HG02981 (cell line): ENCODE measurements around the gene THEM4.
"Not testable (repeated sequence)": the region's sequence is repeated elsewhere in the genome, so short reads cannot be mapped to it uniquely, and the experiment has no call there.

Experiments used
- ATAC-seq: cut with Tn5 transposase; IDR thresholded peaks from one replicate; pipeline ENCODE4 v1.9.1; 2021; ENCODE audit warnings: mild to moderate bottlenecking, moderate library complexity; ENCODE audit not compliant: unreplicated experiment

THEM4 gene

DNA sequence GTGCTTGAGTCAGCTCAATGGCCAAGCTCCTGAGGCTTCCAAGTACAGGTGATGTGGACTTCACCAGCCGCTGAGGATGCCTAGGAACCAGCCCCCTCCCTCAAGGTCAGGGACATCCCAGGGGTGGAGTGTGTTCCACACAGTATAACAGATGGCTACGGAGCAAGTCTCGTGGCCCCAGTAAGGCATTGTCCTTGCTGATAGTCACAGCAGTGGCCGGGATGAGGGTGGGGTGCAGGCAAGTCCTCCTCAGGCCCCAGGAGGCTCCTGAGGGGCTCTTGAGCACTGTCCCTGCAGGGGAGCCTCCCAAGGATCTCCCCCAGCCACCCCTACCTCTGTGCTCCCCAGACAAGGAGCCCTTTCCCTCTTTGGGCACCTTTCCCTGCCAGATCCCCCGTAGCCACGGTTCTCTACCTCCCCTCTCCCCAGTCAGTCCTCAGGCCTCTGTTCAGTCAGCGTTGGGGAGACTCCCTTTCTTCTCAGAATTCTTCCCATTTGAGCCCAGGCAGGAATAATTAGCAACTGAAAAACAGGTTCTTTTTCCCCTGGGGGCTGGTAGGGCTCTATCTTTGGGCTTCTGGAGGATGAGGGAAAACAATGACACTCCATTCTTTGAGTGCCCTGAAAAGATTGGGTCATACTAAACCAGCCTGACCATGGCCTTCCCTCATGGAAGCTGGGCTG is 48.7 kb downstream of the THEM4 start:
- ATAC-seq: no peak

DNA sequence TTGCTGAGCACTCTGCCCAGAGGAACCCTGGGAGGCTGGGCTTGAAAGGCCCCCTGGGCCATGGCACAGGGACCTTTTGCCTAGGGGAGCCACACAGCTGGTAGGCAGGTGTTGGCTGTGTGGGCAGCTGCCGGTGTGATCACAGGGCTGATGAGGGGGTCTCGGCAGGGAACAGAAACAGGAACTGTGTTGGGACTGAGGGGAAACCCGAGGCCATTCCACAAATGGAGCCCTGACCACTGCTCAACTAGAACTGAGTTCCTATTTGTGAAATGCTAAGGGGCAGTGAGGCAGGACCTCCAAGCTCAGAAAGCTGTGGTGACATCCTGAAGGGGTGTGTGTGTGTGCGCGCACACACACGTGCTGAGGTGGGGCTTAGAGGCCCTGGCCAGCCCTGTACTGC is 49.4 kb downstream of the THEM4 start:
- no peak for ATAC-seq

DNA sequence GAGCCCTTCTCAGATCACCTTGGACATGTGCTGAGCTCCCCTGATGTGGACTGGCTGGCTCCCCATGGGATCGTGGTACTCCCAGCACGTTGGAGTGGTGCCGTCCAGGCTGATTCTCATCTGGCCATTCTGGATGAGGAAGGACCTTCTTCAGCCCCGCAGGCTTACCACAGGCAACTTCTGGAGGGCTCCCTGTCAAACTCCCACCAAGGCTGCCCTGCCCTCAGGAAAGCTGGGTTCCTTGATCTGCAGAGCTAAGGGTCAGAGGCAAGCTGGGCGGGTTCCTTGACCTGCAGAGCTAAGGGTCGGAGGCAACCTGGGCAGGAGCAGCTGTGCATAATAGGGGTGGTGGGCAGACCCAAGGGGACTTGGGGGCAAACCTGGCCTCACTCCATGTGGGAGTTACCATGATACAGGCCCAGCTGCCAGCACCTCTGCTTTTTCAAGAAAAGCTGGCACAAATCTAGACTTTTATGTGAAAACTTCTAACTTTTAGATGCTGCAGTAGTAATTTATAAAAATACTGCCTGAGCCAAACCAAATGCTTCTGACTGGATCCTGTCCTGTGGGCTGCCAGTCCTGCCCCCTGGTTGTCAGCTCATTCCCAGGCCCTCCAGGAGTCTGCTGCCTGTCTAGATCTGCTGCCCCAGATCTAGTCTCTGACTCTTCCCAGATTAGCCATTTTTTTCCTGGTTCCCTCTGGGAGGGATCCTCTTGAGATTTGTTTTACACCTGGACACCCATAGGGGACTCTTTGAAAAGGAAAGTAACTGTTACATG is 50.2 kb downstream of the THEM4 start:
- ATAC-seq: no peak

DNA sequence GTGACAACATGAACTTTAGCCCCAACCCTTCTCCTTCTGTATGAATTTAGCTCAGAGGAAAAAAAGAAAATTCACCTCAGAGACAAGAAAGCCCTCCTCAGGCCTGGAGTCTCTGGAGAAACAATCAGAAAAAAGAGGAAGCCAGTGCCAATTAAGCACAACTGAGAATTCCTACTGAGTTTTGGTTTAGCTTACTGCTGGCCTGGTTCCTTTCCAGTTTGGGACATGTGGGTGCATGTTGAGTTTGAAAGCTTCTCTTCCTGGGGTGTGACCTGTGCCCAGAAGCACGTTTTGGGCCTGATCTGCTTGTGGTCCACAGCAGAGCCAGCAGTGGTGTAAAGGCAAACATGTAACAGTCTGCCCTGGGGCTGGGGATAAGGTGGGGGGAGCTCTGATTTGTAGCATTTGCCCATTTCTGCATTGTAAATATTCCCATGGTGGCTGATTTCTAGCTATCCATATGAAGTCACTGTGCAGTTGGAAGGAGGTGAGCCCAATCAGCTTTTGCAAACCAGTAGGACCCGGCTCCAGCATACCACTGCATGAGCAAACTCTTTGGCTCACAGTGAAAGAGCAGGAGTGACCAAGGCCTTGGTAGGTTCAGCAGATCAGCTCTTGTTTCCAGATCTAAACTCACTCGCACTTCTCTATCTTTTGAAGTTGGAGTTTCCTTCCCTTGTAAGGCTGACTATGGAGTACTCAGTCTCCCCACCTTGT is 51.1 kb downstream of the THEM4 start:
- ATAC-seq: no peak

DNA sequence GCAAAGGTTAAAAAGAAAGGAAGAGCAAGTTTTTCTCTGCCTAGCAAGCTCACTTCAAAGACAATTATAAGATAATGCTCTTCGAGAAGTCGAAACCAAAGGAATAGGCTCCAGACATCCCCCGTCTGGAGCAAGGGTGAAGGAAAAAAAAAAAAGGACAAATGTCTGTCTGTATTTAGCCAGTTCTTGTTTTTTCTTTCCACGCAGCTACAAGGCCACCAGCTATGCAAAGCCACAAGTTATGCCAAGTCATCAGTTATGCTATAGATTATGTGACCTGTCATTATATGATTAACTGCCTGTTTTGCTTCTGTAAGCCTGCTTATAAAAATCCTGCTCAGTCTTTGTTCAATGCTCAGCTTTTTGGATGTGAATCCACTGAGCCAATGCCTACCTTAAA is 53.4 kb downstream of the THEM4 start:
- no peak for ATAC-seq

DNA sequence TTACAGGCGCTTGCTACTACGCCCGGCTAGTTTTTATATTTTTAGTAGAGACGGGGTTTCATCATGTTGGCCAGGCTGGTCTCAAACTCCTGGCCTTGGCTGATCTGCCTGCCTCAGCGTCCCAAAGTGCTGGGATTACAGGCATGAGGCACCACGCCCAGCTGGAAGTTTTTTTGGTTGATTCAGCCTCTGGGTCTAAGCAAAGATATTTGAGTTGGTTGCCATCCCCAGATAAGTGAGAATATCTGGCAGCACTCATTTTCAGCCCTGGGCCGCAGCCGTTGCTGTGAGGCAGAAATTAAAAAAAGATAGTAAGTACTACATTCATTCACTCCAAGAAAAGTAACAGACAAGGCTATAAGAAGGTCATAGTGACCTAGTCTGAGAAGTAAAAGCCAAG is 53.8 kb downstream of the THEM4 start:
- ATAC-seq: not testable (repeated sequence)

DNA sequence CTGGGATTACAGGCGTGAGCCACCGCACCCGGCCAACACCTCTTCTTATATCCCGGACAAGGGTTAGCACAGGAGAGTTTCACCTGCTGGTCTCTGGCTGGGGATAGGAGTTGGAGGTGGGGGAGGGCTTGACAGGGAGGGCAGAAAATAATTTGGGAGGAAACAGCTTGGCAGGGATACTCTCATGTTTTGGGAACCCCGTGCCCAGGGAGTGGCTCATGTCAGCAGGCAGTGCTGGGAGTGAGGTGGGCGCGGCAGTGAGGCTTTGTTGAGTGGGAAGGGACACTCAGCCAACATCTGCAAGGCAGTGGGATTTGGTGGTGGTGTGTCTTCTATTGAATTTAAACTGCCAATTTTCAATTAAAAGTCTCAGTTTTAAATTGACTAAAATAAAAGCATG is 54.7 kb downstream of the THEM4 start:
- no peak for ATAC-seq

DNA sequence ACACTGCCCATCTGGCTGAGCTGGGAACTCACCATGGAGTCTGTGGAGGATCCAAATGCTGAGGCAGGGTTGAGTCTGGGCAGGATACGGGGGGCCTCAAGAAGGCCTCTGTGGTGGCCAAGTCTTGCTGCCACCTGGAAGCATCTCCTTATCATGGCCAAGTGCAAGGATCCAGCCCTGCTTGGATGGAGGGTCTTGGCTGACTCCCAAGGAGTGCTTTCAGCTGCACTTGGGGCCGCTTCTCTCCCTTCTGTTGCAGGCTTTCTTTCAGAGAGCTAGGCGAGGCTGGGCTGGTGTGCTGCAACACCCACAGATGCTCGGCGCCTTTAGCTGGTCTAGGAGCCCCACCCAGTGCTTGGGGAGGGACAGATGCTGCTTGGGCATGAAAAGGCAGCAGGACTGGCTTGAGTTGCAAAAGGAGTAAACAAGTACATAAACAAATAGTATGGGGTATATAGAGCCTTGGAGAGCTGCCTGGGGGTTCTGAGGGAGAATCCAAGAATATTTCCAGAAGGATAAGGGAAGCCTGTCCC is 55.8 kb downstream of the THEM4 start, which contains the start of gene THEM5:
TSS of gene THEM5 (minus strand) at position 302 of the 533 bp plus-strand sequence. CDS start at position 155, 147 bp downstream.
- no peak for ATAC-seq

DNA sequence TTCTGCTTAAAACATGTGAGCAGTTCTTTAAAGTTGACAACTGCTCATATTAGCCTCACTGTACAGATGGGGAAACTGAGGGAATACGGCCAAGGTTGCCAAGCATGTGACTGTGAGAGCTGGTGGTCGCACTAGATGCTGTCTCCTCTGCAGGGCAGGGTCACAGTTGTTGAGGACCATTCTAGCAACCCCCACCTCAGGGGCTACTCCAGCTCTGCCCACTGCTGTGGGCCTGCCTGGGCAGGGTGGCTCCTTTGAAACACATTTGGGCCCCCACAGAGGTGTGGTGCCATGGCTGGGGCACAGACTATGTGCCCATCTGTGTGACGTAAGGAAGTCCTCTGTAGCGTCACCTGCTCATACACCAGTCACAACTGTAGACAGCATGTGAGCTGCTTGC is 56.6 kb downstream of the THEM4 start:
- ATAC-seq: no peak

DNA sequence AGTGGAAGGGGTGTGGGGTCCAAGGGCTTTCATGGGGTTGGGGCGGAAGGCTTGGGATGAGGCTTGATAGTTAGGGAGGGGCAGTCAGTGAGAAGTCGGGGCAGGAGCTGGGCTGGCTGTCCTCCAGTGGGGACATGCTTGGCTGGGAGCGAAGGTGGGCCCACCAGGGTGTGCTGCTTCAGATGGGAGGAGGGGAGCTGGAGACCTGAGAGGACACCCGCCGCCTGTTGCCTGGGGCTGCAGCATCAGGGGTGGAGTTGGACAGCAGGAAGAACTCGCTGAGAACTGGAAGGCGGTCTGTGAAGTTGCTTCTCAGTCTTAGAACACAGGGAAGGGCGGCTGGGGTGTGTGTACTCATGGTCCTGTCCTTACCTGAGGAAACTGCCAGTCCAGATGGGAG is 57.4 kb downstream of the THEM4 start:
- no peak for ATAC-seq

DNA sequence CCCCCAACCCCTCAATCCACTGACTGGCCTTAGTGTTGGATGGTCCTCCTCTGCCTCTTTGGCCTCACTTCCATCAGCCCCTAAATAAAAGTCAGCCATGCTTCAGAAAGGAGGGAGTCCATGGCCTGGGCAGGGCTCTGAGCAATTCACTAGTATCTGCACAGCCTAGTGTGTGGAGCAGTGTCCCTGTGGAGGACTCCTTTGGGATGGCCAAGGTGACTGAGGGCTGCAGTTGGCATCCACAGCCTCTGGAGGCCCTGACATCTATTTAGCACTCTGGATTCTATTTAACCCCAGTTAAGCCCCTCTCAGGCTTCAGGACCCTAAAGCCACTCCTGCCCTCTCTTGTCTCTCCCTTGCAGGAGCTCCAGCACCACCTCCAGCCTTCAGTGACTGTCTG is 59.4 kb downstream of the THEM4 start:
- ATAC-seq: no peak

DNA sequence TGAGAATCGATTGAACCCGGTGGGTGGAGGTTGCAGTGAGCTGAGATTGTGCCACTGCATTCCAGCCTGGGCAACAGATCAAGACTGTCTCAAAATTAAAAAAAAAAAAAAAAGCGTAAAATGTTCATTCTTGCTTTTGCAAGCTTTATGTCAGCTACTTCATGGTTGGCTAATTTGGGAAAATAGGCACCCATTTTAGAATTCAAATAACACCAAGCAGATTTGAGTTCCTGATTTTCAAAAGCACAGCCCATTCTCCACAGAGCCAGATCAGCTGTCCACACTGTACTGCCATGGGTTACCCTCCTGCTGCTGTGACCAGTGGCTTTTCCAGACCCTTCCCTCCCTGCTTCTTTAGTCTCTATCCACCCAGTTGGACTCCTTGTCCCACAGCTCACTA is 60.2 kb downstream of the THEM4 start:
- no peak for ATAC-seq

DNA sequence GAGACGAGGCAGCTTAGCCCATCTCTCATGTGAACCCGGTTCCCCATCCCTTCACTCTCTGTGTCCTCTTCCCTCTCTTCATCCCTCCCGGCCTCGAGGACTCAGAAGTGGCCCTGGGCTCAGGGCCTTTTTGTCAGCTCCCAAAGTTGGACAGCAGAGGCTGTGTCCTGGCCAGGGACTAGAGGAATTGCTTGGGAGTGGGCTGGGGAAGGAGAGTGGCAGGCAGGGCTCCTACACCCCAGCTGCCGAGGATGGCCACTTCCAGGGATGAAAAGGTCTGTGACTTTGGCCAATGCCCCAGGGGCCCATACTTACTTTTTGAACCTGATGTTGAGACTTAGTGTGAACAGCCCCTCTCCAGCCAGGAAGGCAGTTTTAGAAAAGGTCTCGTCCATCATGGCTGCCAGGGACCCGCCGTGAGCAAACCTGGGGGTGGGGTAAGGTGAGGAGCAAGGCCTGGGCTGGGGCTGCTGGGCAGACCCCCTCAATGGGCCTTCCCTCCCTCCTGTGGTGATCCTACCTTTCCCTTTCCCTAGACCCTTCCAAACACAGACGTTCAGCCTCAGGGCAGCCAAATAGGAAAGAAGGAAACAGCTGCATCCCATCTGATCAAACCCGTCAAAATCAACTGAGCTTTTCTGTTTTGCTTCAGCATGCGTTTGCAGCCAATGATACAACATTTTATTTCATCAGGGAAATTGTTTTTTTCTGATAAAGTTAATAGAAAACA is 61.3 kb downstream of the THEM4 start:
- ATAC-seq: no peak

DNA sequence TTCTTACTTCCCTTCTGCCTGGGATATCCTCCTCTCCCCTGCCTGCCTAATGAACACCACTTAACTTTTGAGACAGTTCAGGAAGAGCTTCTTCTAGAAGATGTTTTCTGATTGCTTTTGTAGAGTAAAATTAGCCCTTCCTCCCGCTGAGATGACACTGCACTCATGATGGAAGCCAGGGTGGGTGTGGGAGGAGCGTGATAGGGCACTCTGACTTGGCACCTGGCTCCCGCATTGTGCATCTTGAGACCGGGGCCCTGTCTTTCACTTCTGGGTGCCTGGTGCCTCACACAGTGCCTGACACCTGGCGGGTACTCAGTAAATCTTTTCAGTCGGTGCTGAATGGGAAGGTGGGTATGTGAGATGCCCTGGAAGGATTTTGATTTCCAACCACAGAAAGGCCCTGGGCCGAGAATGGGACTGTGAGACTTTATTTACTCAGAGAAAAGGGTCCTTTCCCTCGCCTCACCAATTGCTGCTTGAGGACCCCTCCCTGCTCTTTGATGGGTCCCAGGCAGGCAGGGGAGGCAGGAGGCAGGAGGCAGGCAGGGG is 62.5 kb downstream of the THEM4 start:
- ATAC-seq: no peak

DNA sequence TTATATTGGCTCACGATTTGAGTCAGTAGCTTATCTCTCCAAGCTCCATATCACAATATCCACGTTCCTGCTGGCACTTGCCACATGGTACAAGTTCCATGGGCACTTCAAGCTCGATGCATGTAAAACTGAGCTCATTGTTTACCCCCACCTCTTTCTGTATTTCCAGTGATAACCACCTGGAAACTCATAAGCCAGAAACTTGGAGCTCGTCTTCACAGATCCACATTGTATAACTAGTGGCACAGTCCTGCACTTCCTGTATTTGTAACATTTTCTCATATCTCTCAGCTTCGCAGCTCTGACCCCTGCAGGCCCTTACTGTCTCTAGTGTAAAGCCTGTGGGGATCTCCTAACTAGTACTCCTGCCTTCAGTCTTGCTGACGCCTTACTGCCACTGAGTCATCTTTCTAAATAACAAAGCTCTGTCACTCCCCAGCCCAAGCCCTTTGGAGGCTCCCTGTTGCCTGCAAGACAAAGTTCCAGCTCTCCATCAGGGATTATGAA is 63.2 kb downstream of the THEM4 start:
- ATAC-seq: no peak

DNA sequence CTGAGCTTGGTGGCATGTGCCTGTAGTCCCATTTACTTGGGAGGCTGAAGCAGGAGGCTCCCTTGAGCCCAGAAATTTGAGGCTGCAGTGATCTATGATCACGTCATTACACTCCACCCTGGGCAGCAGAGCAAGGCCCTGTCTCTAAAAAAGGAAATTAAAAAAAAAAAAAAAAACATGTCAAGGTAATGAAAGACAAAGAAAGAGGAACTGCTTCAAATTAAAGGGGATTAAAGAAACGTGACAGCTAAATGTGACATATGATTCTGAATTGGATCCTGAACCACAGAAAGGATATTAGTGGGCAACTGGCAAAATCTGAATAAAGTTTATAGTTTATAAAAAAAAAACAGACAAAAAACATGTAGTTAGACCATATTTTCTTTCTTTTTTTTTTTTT is 65.9 kb downstream of the THEM4 start:
- ATAC-seq: no peak

DNA sequence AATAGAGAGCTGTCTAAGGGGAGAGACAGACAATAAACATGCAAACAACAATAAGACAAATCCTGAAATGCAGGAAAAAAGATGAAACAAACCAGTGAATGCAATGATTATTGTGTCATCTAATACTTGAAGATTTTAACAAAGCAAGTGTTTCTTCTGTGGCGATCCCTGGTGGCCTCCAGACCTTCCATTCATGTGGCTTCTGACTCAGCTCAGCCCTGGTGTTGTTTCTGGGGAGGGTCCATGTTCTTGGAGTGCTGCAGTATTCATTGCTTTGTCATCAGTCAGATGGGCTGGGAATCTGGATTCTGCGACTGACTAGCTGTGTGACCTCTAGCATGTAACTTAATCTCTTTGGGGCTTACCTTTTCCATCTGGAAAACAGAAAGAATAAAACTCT is 68.2 kb downstream of the THEM4 start:
- ATAC-seq: no peak

DNA sequence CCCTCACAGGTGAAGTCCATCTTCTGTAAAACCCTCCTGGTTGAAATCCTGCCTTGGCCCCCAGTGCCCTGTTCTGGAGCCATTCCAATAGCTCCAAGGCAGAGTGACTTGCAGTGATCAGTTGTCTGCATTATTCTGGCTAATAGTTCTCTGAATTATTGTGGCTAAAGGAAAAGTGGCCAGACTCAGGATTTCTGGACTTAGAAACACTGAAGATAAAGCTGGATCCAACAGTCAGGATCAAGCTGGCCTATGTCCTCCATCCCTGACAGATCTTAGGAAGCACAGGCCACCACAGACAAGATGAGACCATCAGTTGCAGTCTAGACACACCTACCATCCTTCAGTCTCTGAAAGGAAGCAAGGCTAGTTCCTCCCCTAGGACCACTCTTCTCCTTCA is 68.9 kb downstream of the THEM4 start:
- ATAC-seq: no peak

DNA sequence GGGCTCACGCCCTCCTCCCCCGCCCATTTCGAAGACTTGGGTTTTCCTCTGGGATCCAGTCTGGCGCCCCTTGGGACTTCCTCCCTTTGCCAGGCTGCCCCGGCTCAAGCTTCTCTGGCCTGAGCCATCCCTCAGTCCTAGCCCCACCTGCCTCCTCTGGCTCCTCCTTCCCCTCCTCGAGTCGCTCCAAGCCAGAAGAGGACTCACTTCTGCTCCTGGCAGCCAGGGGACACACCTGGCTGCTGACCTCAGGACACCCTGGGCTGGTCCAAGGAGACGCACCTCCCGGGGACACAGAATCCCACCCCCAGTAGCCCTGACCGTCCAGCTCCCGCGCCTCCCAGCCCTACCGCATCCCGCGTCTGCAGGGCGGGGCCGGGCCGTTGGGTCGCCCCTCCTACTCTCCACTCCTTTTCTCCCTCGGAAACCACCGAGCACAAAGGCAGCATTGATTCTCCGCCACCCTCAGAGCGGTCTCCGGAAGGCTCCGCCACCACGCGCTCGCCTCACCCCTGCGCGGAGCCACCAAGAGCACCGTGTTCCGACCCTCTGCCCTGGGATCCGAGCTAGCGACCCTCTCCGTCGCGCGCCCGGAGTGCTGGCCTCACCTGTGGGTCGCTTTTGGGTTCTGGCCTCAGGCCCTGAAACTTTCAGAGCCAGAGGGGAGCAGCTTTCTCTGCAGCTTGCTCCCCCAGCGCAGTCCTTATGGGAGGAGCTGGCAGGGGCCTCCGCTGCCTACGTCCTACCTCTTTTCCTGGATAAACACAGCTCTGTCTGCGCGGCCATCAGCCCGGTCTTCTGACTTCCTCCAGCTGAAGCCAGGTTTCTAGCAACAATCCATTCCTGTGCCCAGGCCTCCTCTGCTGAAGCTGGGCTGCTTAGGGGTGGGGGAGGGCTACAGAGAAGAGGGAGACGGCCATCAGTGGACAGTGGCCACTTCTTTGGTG is 69.6 kb downstream of the THEM4 start, which contains the start of gene C2CD4D:
TSS of gene C2CD4D (minus strand) at position 364 of the 947 bp plus-strand sequence. CDS start 831 bp downstream, outside the sequence.
- ATAC-seq: no peak
